ENCODE data around the gene IQCF6. TPM values are rescaled to one million over a fixed set of nuclear protein-coding genes. Genes with fewer than 3 reads are reported as not detected.

The IQCF6 gene
- polyA plus RNA-seq, 1 donor (not counting 4 experiments of a cell fraction or from before 2014, with no cell fraction given), result not detected

DNA sequence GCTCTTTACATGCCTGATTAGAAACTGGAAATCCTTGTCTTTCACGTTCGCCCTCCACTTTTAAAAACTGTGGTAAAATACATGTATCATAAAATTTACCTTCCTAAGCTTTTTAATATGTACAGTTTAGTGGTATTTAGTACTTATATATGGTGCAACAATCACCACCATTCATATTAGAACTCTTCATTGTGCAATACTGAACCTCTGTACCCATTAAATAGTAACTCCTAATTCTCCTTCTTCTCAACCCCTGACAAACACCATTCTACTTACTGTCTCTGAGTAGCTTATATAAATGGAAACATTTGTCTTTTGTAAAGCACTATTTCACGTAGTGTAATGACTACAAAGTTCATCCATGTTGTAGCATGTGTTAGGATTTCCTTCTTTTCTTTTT, 44.0 kb downstream of the IQCF6 start:
- DNase-seq (ENCODE audit: low read depth, low spot score) (no peak), FAIRE-seq (no peak)
- no peaks in the 10 kb centered on the region for H3K36me3 ChIP-seq (ENCODE audit: control insufficient read depth in 2 of 2, extremely low read depth in 1 of 2, insufficient read depth in 2 of 2, low read length in 2 of 2)
- H3K4me1 ChIP-seq (ENCODE audit: control insufficient read depth, extremely low read depth, insufficient read depth, low read length), result peaks cover 6% of the 10 kb centered on the region
- H4K20me1 ChIP-seq (ENCODE audit: control insufficient read depth, extremely low read depth, insufficient read depth, low read length), result no peaks in the 10 kb centered on the region
- no peaks in the 10 kb centered on the region for H3K9me3 ChIP-seq (ENCODE audit: control insufficient read depth, low read depth, low read length)
- no peak for TF ChIP-seq EZH2 (IDR thresholded peaks at IDR 0.05; ENCODE audit: low read length)
- TF ChIP-seq, protein P1, sequence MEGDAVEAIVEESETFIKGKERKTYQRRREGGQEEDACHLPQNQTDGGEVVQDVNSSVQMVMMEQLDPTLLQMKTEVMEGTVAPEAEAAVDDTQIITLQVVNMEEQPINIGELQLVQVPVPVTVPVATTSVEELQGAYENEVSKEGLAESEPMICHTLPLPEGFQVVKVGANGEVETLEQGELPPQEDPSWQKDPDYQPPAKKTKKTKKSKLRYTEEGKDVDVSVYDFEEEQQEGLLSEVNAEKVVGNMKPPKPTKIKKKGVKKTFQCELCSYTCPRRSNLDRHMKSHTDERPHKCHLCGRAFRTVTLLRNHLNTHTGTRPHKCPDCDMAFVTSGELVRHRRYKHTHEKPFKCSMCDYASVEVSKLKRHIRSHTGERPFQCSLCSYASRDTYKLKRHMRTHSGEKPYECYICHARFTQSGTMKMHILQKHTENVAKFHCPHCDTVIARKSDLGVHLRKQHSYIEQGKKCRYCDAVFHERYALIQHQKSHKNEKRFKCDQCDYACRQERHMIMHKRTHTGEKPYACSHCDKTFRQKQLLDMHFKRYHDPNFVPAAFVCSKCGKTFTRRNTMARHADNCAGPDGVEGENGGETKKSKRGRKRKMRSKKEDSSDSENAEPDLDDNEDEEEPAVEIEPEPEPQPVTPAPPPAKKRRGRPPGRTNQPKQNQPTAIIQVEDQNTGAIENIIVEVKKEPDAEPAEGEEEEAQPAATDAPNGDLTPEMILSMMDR (optimal IDR thresholded peaks at IDR 0.05 in 1 of 3, IDR thresholded peaks at IDR 0.05 in 1 of 3, conservative IDR thresholded peaks at IDR 0.05 in 1 of 3; ENCODE audit: extremely low read depth in 1 of 3, insufficient read depth in 2 of 3, low read length in 3 of 3), result no peak
- no peak overlapping the region for H3K27ac ChIP-seq (ENCODE audit: control insufficient read depth, insufficient read depth, low read length)
- no peaks in the 10 kb centered on the region for H3K27me3 ChIP-seq (ENCODE audit: control insufficient read depth, extremely low read depth, insufficient read depth, low read length)
- H3K4me2 ChIP-seq (ENCODE audit: control insufficient read depth, extremely low read depth, insufficient read depth, low read depth, low read length), result no peak overlapping the region
- H3K9me1 ChIP-seq (ENCODE audit: control insufficient read depth, extremely low read depth, insufficient read depth, low read length), result no peaks in the 10 kb centered on the region
- H2AFZ ChIP-seq (ENCODE audit: control insufficient read depth, low read length), result no peak overlapping the region
- dilution Hi-C loops (cut with MboI; ENCODE audit: extremely low pct_ligation_motif_present, low sequenced_read_pairs), result no loop called here
- H3K4me3 ChIP-seq (ENCODE audit: control insufficient read depth in 2 of 3, extremely low read depth in 1 of 3, insufficient read depth in 2 of 3, low read depth in 1 of 3, low read length in 3 of 3), result no peak overlapping the region
- no peaks in the 10 kb centered on the region for H3K79me2 ChIP-seq (ENCODE audit: control insufficient read depth, insufficient read depth, low read length)
- H3K9ac ChIP-seq (ENCODE audit: control insufficient read depth, extremely low read depth, insufficient read depth, low read length), result no peak overlapping the region

- FAIRE-seq (no peak), DNase-seq (ENCODE audit: low read depth, low spot score) (no peak)
- H4K20me1 ChIP-seq (ENCODE audit: control insufficient read depth, extremely low read depth, insufficient read depth, low read length), result no peaks in the 10 kb centered on the region
- no peak overlapping the region for H3K4me3 ChIP-seq (ENCODE audit: control insufficient read depth in 2 of 3, extremely low read depth in 1 of 3, insufficient read depth in 2 of 3, low read depth in 1 of 3, low read length in 3 of 3)
- H3K9me3 ChIP-seq (ENCODE audit: control insufficient read depth, low read depth, low read length), result no peaks in the 10 kb centered on the region
- H3K4me2 ChIP-seq (ENCODE audit: control insufficient read depth, extremely low read depth, insufficient read depth, low read depth, low read length), result no peak overlapping the region
- H3K79me2 ChIP-seq (ENCODE audit: control insufficient read depth, insufficient read depth, low read length), result no peaks in the 10 kb centered on the region
- peaks cover 11% of the 10 kb centered on the region for H3K4me1 ChIP-seq (ENCODE audit: control insufficient read depth, extremely low read depth, insufficient read depth, low read length)
- no peak overlapping the region for H2AFZ ChIP-seq (ENCODE audit: control insufficient read depth, low read length)
- H3K27me3 ChIP-seq (ENCODE audit: control insufficient read depth, extremely low read depth, insufficient read depth, low read length), result no peaks in the 10 kb centered on the region
- dilution Hi-C loops (cut with MboI; ENCODE audit: extremely low pct_ligation_motif_present, low sequenced_read_pairs), result loop anchor here (5.0 kb wide), 1 partner anchor 63 kb away; no protein-coding TSS in a partner anchor
- no peak overlapping the region for H3K9ac ChIP-seq (ENCODE audit: control insufficient read depth, extremely low read depth, insufficient read depth, low read length)
- no peaks in the 10 kb centered on the region for H3K36me3 ChIP-seq (ENCODE audit: control insufficient read depth in 2 of 2, extremely low read depth in 1 of 2, insufficient read depth in 2 of 2, low read length in 2 of 2)
- no peak overlapping the region for H3K27ac ChIP-seq (ENCODE audit: control insufficient read depth, insufficient read depth, low read length)
- TF ChIP-seq EZH2 (IDR thresholded peaks at IDR 0.05; ENCODE audit: low read length), result no peak
- TF ChIP-seq, protein P1 (optimal IDR thresholded peaks at IDR 0.05 in 1 of 3, IDR thresholded peaks at IDR 0.05 in 1 of 3, conservative IDR thresholded peaks at IDR 0.05 in 1 of 3; ENCODE audit: extremely low read depth in 1 of 3, insufficient read depth in 2 of 3, low read length in 3 of 3), result no peak
- H3K9me1 ChIP-seq (ENCODE audit: control insufficient read depth, extremely low read depth, insufficient read depth, low read length), result no peaks in the 10 kb centered on the region
These were observed 44.5 kb downstream of the IQCF6 start for GRCh38 chr3:51734572-51734907.

Data from keratinocyte (primary cell).